ENCODE measurements around the gene ATP6V0E1.

GRCh38 chr5:172940268-172941066 is 43.1 kb upstream of the ATP6V0E1 start:
- TF ChIP-seq CTCF (conservative IDR thresholded peaks at IDR 0.05; ENCODE audit: low read depth in 2 of 2) = no peak
- no peak for TF ChIP-seq ETS1 (IDR thresholded peaks at IDR 0.05)
- TF ChIP-seq EZH2 (IDR thresholded peaks at IDR 0.05; ENCODE audit: low read depth, unreplicated experiment) = no peak
- TF ChIP-seq, protein P1, sequence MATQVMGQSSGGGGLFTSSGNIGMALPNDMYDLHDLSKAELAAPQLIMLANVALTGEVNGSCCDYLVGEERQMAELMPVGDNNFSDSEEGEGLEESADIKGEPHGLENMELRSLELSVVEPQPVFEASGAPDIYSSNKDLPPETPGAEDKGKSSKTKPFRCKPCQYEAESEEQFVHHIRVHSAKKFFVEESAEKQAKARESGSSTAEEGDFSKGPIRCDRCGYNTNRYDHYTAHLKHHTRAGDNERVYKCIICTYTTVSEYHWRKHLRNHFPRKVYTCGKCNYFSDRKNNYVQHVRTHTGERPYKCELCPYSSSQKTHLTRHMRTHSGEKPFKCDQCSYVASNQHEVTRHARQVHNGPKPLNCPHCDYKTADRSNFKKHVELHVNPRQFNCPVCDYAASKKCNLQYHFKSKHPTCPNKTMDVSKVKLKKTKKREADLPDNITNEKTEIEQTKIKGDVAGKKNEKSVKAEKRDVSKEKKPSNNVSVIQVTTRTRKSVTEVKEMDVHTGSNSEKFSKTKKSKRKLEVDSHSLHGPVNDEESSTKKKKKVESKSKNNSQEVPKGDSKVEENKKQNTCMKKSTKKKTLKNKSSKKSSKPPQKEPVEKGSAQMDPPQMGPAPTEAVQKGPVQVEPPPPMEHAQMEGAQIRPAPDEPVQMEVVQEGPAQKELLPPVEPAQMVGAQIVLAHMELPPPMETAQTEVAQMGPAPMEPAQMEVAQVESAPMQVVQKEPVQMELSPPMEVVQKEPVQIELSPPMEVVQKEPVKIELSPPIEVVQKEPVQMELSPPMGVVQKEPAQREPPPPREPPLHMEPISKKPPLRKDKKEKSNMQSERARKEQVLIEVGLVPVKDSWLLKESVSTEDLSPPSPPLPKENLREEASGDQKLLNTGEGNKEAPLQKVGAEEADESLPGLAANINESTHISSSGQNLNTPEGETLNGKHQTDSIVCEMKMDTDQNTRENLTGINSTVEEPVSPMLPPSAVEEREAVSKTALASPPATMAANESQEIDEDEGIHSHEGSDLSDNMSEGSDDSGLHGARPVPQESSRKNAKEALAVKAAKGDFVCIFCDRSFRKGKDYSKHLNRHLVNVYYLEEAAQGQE (IDR thresholded peaks at IDR 0.05; ENCODE audit: unreplicated experiment) = no peak
- no peak for TF ChIP-seq ZNF114 (CRISPR knock-in tag; IDR thresholded peaks at IDR 0.05)
- TF ChIP-seq CREB1 (CRISPR knock-in tag; IDR thresholded peaks at IDR 0.05; ENCODE audit: low read depth) = no peak

All from GM23338 (cell line).